Measurements from ENCODE around the gene INAVA. TPM values are rescaled to one million over a fixed set of nuclear protein-coding genes. Genes with fewer than 3 reads are reported as not detected.

INAVA gene
- total RNA-seq, 5 donors from 2014 or later (not counting 1 experiment from before 2014, with no cell fraction given) = 0.09 to 0.62 (median 0.25) TPM; not detected in 1

DNA sequence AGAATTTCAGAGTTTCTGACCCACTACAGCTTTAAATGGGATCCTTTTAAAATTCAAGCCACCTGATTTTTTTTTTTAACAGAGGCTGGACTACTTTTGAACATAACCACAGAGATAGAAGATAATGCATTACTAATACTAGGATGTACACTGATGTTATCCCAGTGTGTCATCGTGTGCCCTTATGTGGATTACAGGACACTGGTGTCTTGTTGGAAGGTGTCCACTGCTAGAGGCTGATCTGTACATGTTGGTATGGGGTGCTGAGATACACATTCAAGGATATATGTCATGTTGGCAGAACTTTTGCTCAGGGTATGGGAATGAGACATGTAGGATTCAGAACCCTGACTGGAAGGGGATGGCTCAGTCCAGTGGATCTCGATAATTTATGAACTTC, 56.3 kb downstream of the INAVA start:
- 100% methylated on average over 1 of the region's 2 CpGs for WGBS (ENCODE audit: insufficient coverage)
- DNase-seq = no peak
- ChIA-PET POLR2A (no interaction called here), CTCF (interaction anchor here in 1 of 2 donors (0.5 kb wide), 1 partner anchor 496 kb away, joined by 3 read pairs; no protein-coding TSS in a partner anchor)
- Mint-ChIP-seq H3K4me3 (no peak overlapping the region), H3K27ac (no peak overlapping the region), H3K27me3 (peaks cover 0 to 3% of the 10 kb centered on the region in 2 donors), H3K4me1 (no peaks in the 10 kb centered on the region), H3K36me3 (no peaks in the 10 kb centered on the region), H3K9me3 (peaks cover 0 to 10% (median 0%) of the 10 kb centered on the region in 3 donors)
- peaks cover 0 to 9% of the 10 kb centered on the region in 2 experiments for H3K27me3 ChIP-seq (replicated peaks in 1 of 2; ENCODE audit: control insufficient read depth in 2 of 2, extremely low read depth in 1 of 2, insufficient read depth in 2 of 2, low read length in 1 of 2)
- no peak for ATAC-seq (replicated peaks in 1 of 4)
- no peak overlapping the region for H3K27ac ChIP-seq (ENCODE audit: low read length)
- no peaks in the 10 kb centered on the region for H3K9me3 ChIP-seq
- H3K4me3 ChIP-seq (ENCODE audit: control insufficient read depth in 1 of 2, extremely low read depth in 1 of 2, low read length in 1 of 2) = no peak overlapping the region
- H3K36me3 ChIP-seq (ENCODE audit: control insufficient read depth in 2 of 2, extremely low read depth in 1 of 2, insufficient read depth in 1 of 2, low read length in 1 of 2) = no peaks in the 10 kb centered on the region
- no peaks in the 10 kb centered on the region for H3K4me1 ChIP-seq (ENCODE audit: control insufficient read depth in 1 of 2, extremely low read depth in 1 of 2, insufficient read depth in 2 of 2, low read length in 2 of 2)

- ATAC-seq (replicated peaks in 1 of 4) = no peak
- no peak overlapping the region for H3K27ac ChIP-seq (ENCODE audit: low read length)
- H3K4me3 ChIP-seq (ENCODE audit: control insufficient read depth in 1 of 2, extremely low read depth in 1 of 2, low read length in 1 of 2) = no peak overlapping the region
- H3K9me3 ChIP-seq = no peaks in the 10 kb centered on the region
- peaks cover 0 to 3% of the 10 kb centered on the region in 2 experiments for H3K27me3 ChIP-seq (replicated peaks in 1 of 2; ENCODE audit: control insufficient read depth in 2 of 2, extremely low read depth in 1 of 2, insufficient read depth in 2 of 2, low read length in 1 of 2)
- H3K27ac Mint-ChIP-seq = no peak overlapping the region
- no peaks in the 10 kb centered on the region for H3K36me3 Mint-ChIP-seq
- H3K27me3 Mint-ChIP-seq = peaks cover 0 to 1% of the 10 kb centered on the region in 2 donors
- H3K9me3 Mint-ChIP-seq = no peaks in the 10 kb centered on the region
- no peaks in the 10 kb centered on the region for H3K36me3 ChIP-seq (ENCODE audit: control insufficient read depth in 2 of 2, extremely low read depth in 1 of 2, insufficient read depth in 1 of 2, low read length in 1 of 2)
- ChIA-PET POLR2A (no interaction called here), CTCF (interaction anchor here in 1 of 2 donors (0.7 kb wide), 1 partner anchor 21 kb away, joined by 3 read pairs; no protein-coding TSS in a partner anchor)
- H3K4me3 Mint-ChIP-seq = no peak overlapping the region
- H3K4me1 ChIP-seq (ENCODE audit: control insufficient read depth in 1 of 2, extremely low read depth in 1 of 2, insufficient read depth in 2 of 2, low read length in 2 of 2) = no peaks in the 10 kb centered on the region
- no CpG with 5 or more reads among the region's 3 CpGs for WGBS (ENCODE audit: insufficient coverage)
- DNase-seq = no peak
- H3K4me1 Mint-ChIP-seq = no peaks in the 10 kb centered on the region
These were observed 59.7 kb downstream of the INAVA start for GRCh38 chr1:200954434-200954833.

DNA sequence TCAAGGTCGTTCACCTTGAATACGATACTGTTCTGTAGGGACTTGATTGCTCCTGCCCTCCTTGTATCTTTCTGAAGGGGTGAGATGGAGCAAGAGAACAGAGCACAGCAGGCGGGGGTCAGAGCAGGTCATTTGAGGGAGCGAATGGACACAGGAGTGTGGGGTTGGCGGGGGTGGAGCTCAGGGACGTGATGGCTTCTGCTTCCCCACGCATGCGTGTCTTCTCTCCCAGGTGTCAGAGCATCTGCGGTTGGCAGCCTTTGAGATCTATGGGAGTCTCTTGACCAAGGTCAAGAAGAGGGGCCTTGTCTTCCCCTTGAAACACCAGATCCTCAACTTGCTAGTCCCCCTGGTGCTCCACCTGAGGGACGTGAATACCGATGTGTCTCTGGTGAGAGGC, 63.9 kb downstream of the INAVA start:
- Mint-ChIP-seq H3K4me1 (no peaks in the 10 kb centered on the region), H3K36me3 (no peaks in the 10 kb centered on the region), H3K9me3 (no peaks in the 10 kb centered on the region), H3K27me3 (peaks cover 0 to 1% of the 10 kb centered on the region in 2 donors), H3K27ac (no peak overlapping the region), H3K4me3 (no peak overlapping the region)
- DNase-seq (no peak), ATAC-seq (replicated peaks in 1 of 4) (no peak)
- Histone ChIP-seq H3K9me3 (no peaks in the 10 kb centered on the region), H3K4me1 (ENCODE audit: control insufficient read depth in 1 of 2, extremely low read depth in 1 of 2, insufficient read depth in 2 of 2, low read length in 2 of 2) (no peaks in the 10 kb centered on the region), H3K4me3 (ENCODE audit: control insufficient read depth in 1 of 2, extremely low read depth in 1 of 2, low read length in 1 of 2) (no peak overlapping the region), H3K36me3 (ENCODE audit: control insufficient read depth in 2 of 2, extremely low read depth in 1 of 2, insufficient read depth in 1 of 2, low read length in 1 of 2) (no peaks in the 10 kb centered on the region), H3K27me3 (replicated peaks in 1 of 2; ENCODE audit: control insufficient read depth in 2 of 2, extremely low read depth in 1 of 2, insufficient read depth in 2 of 2, low read length in 1 of 2) (peaks cover 0 to 3% of the 10 kb centered on the region in 2 experiments), H3K27ac (ENCODE audit: low read length) (no peak overlapping the region)
- 92% methylated on average over 10 of the region's 11 CpGs for WGBS (ENCODE audit: insufficient coverage)
- ChIA-PET CTCF (no interaction called here), POLR2A (no interaction called here)

DNA sequence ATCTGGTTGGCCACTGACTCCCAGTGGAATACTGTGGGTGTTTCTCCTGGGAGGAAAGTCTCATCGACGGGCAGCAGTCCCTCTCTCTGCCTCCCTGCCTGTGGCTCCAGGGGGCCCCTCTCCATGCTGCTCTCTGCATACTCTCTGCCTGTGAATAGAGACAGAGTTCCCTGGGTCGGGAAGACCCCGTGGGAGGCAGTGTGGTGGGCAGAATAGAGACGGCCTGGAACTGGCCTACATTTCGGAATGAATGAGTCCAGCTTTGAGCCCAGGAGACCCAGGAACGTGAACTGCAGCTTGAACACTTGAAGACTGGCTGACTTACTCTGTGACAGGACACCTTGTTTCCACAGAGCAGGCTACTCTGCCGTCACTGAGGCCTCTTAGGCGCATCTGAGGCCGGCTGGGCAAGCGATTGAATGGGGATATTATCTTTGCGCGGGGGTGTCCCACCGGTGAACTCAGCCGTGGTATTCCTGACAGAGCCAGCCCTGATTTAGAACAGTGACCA, 64.8 kb downstream of the INAVA start:
- Histone ChIP-seq H3K36me3 (ENCODE audit: control insufficient read depth in 2 of 2, extremely low read depth in 1 of 2, insufficient read depth in 1 of 2, low read length in 1 of 2) (no peaks in the 10 kb centered on the region), H3K4me3 (ENCODE audit: control insufficient read depth in 1 of 2, extremely low read depth in 1 of 2, low read length in 1 of 2) (no peak overlapping the region), H3K27me3 (replicated peaks in 1 of 2; ENCODE audit: control insufficient read depth in 2 of 2, extremely low read depth in 1 of 2, insufficient read depth in 2 of 2, low read length in 1 of 2) (peaks cover 0 to 3% of the 10 kb centered on the region in 2 experiments), H3K27ac (ENCODE audit: low read length) (no peak overlapping the region), H3K4me1 (ENCODE audit: control insufficient read depth in 1 of 2, extremely low read depth in 1 of 2, insufficient read depth in 2 of 2, low read length in 2 of 2) (no peaks in the 10 kb centered on the region), H3K9me3 (no peaks in the 10 kb centered on the region)
- no peaks in the 10 kb centered on the region for H3K36me3 Mint-ChIP-seq
- ATAC-seq (replicated peaks in 1 of 4) = no peak
- DNase-seq = no peak
- WGBS (ENCODE audit: insufficient coverage) = 91% methylated on average over 15 of the region's 15 CpGs
- ChIA-PET CTCF (interaction anchor here in 1 of 2 donors (0.6 kb wide), 1 partner anchor 12 kb away, joined by 3 read pairs; no protein-coding TSS in a partner anchor), POLR2A (no interaction called here)
- H3K9me3 Mint-ChIP-seq = no peaks in the 10 kb centered on the region
- H3K4me1 Mint-ChIP-seq = peaks cover 0 to under 1% (median 0%) of the 10 kb centered on the region in 3 donors
- peaks cover 0 to 1% of the 10 kb centered on the region in 2 donors for H3K27me3 Mint-ChIP-seq
- no peak overlapping the region for H3K4me3 Mint-ChIP-seq
- H3K27ac Mint-ChIP-seq = no peak overlapping the region

GRCh38 chr1:200960236-200960947, 65.7 kb downstream of the INAVA start:
- H3K36me3 ChIP-seq (ENCODE audit: control insufficient read depth in 2 of 2, extremely low read depth in 1 of 2, insufficient read depth in 1 of 2, low read length in 1 of 2) = no peaks in the 10 kb centered on the region
- H3K4me3 ChIP-seq (ENCODE audit: control insufficient read depth in 1 of 2, extremely low read depth in 1 of 2, low read length in 1 of 2) = no peak overlapping the region
- ChIA-PET CTCF (interaction anchor here in 1 of 2 donors (0.6 kb wide), 1 partner anchor 11 kb away, joined by 3 read pairs; no protein-coding TSS in a partner anchor), POLR2A (no interaction called here)
- 63% methylated on average over 5 of the region's 9 CpGs for WGBS (ENCODE audit: insufficient coverage)
- H3K27ac ChIP-seq (ENCODE audit: low read length) = no peak overlapping the region
- ATAC-seq (replicated peaks in 1 of 4) (no peak), DNase-seq (no peak)
- H3K27ac Mint-ChIP-seq = peak overlapping the region in 1 of 2 donors; percentile 52
- H3K9me3 Mint-ChIP-seq = no peaks in the 10 kb centered on the region
- no peaks in the 10 kb centered on the region for H3K9me3 ChIP-seq
- peaks cover 0 to 3% of the 10 kb centered on the region in 2 experiments for H3K27me3 ChIP-seq (replicated peaks in 1 of 2; ENCODE audit: control insufficient read depth in 2 of 2, extremely low read depth in 1 of 2, insufficient read depth in 2 of 2, low read length in 1 of 2)
- H3K4me1 Mint-ChIP-seq = peaks cover 0 to 4% (median 0%) of the 10 kb centered on the region in 3 donors
- H3K36me3 Mint-ChIP-seq = peaks cover 3% of the 10 kb centered on the region
- H3K27me3 Mint-ChIP-seq = peaks cover 0 to 1% of the 10 kb centered on the region in 2 donors
- no peaks in the 10 kb centered on the region for H3K4me1 ChIP-seq (ENCODE audit: control insufficient read depth in 1 of 2, extremely low read depth in 1 of 2, insufficient read depth in 2 of 2, low read length in 2 of 2)
- no peak overlapping the region for H3K4me3 Mint-ChIP-seq

DNA sequence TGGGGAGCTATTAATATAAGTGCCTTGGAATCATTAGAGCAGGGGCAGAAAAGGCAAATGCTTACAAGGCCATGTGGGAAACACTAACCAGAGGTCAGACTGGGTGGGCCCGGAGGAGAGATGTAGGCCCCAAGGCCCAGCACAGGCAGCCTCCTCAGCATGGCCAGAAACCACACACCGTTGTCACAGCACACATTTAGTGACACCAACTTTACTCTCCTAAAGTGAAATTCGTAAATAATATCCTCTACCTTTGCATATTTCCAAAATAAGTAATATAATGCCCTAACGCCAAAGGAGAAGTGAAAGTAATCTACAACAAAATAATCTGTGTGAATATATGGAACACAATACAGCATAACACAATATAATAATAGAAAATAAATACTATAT, 66.2 kb downstream of the INAVA start:
- no peak for ATAC-seq (replicated peaks in 1 of 4)
- no peaks in the 10 kb centered on the region for H3K4me1 ChIP-seq (ENCODE audit: control insufficient read depth in 1 of 2, extremely low read depth in 1 of 2, insufficient read depth in 2 of 2, low read length in 2 of 2)

More for the DNA sequence above, 66.2 kb downstream of the INAVA start:
- Mint-ChIP-seq H3K27me3 (peaks cover 0 to 1% of the 10 kb centered on the region in 2 donors), H3K4me3 (no peak overlapping the region), H3K36me3 (peaks cover 4% of the 10 kb centered on the region), H3K9me3 (no peaks in the 10 kb centered on the region), H3K4me1 (peaks cover 0 to 4% (median 0%) of the 10 kb centered on the region in 3 donors), H3K27ac (no peak overlapping the region)
- DNase-seq = no peak
- ChIA-PET CTCF (no interaction called here), POLR2A (no interaction called here)
- H3K27ac ChIP-seq (ENCODE audit: low read length) = no peak overlapping the region
- no peak overlapping the region for H3K4me3 ChIP-seq (ENCODE audit: control insufficient read depth in 1 of 2, extremely low read depth in 1 of 2, low read length in 1 of 2)
- WGBS (ENCODE audit: insufficient coverage) = 100% methylated on average over 1 of the region's 4 CpGs
- H3K36me3 ChIP-seq (ENCODE audit: control insufficient read depth in 2 of 2, extremely low read depth in 1 of 2, insufficient read depth in 1 of 2, low read length in 1 of 2) = no peaks in the 10 kb centered on the region
- no peaks in the 10 kb centered on the region for H3K9me3 ChIP-seq
- no peaks in the 10 kb centered on the region for H3K27me3 ChIP-seq (replicated peaks in 1 of 2; ENCODE audit: control insufficient read depth in 2 of 2, extremely low read depth in 1 of 2, insufficient read depth in 2 of 2, low read length in 1 of 2)
